Erythroblast (primary cell): ENCODE measurements around the gene MMEL1.

Source experiments
- GATA1 ChIP-seq: IDR thresholded peaks from 2 replicates; pipeline ENCODE4 v1.6.1; 2011; ENCODE audit warnings: low read depth, mild to moderate bottlenecking, control low read depth, low read length, moderate library complexity
- POLR2A ChIP-seq: IDR thresholded peaks from 2 replicates; pipeline ENCODE4 v1.6.1; 2011; ENCODE audit warnings: mild to moderate bottlenecking, low read length

DNA sequence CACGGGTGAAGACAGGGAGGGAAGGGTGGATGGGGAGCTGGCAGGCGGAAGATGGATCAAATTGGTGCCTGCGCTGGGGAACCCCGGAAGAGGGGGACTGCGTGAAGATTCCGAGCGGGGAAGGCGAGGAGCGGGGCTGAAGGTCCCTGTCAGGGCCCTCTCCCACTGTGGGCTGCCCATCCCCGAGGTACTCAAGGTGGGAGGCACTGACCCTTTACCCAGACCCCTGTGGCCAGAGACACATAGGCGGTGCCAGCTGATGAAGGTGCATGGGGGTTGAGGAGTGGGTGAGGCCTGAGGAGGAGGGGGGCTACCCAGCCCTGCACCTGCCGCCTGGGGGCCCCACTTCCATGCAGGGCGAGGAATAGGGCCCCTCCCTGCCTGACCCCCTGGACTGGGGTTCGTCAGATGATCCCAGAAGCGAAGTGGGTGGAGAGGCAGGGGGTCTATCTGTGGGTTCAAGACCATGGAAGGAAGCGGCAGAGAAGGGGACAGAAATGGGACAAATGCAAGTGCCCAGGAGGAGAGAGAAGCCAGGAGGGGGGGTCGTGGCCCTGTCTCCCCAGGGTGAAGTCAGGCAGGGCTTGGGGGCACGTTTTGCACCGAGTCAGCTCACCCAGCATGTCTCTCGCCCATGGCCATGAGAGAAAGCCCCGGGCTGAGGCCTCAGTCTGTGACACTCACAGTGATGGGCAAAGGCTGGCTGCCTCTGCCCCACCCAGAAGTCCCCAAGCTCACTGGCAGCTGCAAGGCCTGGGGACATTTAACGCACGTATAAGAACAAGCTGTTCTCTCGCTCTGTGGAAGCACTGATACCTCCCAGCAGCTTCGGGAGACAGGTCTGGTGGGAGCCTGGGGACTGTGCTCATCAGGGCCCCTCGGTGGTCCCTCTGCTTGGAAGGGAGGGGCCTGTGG is 7.0 kb upstream of the MMEL1 start:
- no peak for TF ChIP-seq POLR2A
- TF ChIP-seq GATA1, result no peak
